ENCODE data around the gene ATP8B1.

ATP8B1 gene

DNA sequence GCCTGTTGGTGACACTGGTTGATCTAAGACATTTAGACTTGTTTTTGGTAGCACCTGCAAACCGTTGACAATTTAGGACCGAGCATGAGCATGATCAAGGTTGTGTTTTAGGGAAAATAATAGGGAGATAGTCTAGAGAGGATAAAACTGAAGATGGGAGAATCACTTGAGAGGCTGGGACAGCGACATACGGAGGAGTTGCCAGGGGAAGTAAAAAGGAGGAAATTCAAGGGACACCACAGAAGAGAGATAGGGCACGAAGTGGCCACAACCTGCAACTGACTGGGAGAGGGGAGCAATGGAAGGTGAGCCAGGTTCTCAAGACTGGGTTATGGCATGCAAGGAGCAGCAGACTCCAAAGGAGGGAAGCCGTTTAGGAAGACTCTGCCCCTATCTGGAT lies 1.4 kb upstream of the ATP8B1 start:
- Histone ChIP-seq H3K4me1 (ENCODE audit: insufficient read depth, low read length) (0 out of 2 replicates have a peak, but pooled peaks cover 5% of the 10 kb centered on the region), H3K27me3 (ENCODE audit: insufficient read depth, low read length) (peaks cover 59% of the 10 kb centered on the region), H3K27ac (ENCODE audit: low read depth, low read length) (no peak overlapping the region), H3K4me3 (ENCODE audit: low read length) (no peak overlapping the region), H3K36me3 (ENCODE audit: insufficient read depth, low read length) (no peaks in the 10 kb centered on the region), H3K9ac (ENCODE audit: low read depth, low read length) (no peak overlapping the region), H3K9me3 (ENCODE audit: insufficient read depth, low read depth, low read length) (no peaks in the 10 kb centered on the region)
- 87% methylated on average over 6 of the region's 6 CpGs for WGBS

DNA sequence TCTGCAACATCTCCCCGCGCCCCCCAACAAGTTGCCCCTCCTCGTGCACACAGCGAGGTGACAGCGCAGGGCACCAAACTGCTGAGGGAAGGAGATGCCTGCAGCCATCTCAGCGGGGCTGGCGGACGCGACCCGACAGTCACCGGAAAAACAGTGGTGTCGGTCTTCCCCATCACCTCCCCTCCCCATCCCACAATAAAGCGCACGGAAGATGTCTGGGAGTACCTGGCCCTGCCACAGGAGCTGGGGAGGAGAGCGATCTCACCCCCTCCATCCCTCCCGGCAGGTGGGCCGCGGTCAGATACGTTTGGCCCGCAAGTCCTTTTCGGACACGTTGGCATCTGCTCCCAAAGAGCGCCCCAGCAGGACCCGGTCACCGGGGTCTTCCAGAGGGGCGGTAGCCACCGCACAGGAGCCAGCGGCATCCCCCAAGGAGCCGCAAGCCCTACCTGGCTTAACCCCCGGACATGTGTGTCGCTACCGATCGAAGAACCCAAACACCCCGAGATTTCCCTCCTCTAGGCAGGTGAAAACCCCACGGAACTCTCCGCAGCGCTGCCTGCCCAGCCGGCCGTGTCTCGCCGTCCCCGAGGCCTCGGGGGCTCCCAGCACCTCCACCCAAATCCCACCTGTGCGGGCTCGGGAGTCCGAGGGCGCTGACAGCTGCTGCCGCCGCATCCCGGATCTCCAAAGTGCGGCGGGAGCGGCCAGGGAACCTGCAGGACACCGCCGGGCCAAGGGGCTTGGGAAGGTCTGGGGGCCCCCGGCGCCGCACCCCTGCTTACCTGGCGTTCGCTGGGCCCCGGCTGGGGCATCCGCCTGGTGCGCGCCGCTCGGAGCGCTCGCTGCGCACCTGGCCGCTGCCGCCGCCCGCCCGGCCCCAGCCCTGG lies 657 bp downstream of the ATP8B1 start:
- H3K4me1 ChIP-seq (ENCODE audit: insufficient read depth, low read length) = 0 out of 2 replicates have a peak, but pooled peaks cover 5% of the 10 kb centered on the region
- H3K9ac ChIP-seq (ENCODE audit: low read depth, low read length) = 0 out of 2 replicates have a peak overlapping the region, but pooled peaks have one; percentile 36
- peaks cover 69% of the 10 kb centered on the region for H3K27me3 ChIP-seq (ENCODE audit: insufficient read depth, low read length)
- no peaks in the 10 kb centered on the region for H3K36me3 ChIP-seq (ENCODE audit: insufficient read depth, low read length)
- peak overlapping the region; percentile 67 for H3K4me3 ChIP-seq (ENCODE audit: low read length)
- under 1% methylated on average over 74 of the region's 74 CpGs for WGBS
- no peak overlapping the region for H3K27ac ChIP-seq (ENCODE audit: low read depth, low read length)
- H3K9me3 ChIP-seq (ENCODE audit: insufficient read depth, low read depth, low read length) = no peaks in the 10 kb centered on the region

DNA sequence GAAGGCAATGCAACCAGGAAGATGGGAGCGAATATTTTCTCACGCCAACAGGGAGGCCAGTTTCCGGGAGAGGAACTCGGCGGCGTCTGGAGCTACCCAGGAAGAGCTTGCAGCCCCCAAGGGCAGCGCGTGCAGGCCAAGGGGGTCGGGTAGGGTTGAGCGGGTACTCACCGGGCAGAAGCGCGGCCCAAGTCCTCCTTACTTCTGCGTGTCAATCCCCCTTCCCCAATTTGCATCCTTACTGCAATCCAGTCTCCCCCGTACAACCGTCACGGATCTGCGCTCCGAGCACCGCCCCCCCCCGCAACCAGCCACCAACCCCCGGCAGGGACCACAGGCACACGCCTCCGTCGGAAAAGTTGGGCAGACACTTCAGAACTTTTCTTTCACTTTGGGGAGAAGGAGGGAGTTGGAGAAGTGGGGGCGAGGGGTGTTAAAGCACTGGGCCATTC lies 1.3 kb downstream of the ATP8B1 start:
- Histone ChIP-seq H3K9me3 (ENCODE audit: insufficient read depth, low read depth, low read length) (no peaks in the 10 kb centered on the region), H3K27me3 (ENCODE audit: insufficient read depth, low read length) (peaks cover 69% of the 10 kb centered on the region), H3K4me3 (ENCODE audit: low read length) (peak overlapping the region; percentile 67), H3K4me1 (ENCODE audit: insufficient read depth, low read length) (0 out of 2 replicates have a peak, but pooled peaks cover 5% of the 10 kb centered on the region), H3K9ac (ENCODE audit: low read depth, low read length) (no peak overlapping the region), H3K27ac (ENCODE audit: low read depth, low read length) (no peak overlapping the region), H3K36me3 (ENCODE audit: insufficient read depth, low read length) (no peaks in the 10 kb centered on the region)
- WGBS = 2% methylated on average over 26 of the region's 26 CpGs

DNA sequence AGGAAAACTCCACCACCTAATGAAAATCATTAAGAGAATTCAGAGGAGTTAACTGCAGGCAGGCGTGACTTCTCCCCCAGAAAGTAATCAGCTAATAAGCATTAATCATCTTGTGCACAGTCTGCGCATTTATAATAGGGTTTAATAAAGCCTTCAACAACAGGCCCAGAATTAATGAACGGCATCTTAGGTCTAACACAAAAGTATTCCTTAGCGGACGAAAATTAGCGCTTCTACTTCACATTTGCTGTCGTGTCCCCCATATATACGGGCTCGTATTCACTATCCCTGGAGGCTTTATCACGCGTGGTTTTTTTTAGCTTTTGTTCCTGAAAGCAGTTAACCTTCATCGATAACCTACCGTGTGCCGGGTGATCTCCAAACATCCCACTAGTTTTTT lies 1.8 kb downstream of the ATP8B1 start:
- Histone ChIP-seq H3K4me1 (ENCODE audit: insufficient read depth, low read length) (0 out of 2 replicates have a peak, but pooled peaks cover 5% of the 10 kb centered on the region), H3K9me3 (ENCODE audit: insufficient read depth, low read depth, low read length) (no peaks in the 10 kb centered on the region), H3K27ac (ENCODE audit: low read depth, low read length) (no peak overlapping the region), H3K9ac (ENCODE audit: low read depth, low read length) (no peak overlapping the region), H3K4me3 (ENCODE audit: low read length) (peak overlapping the region; percentile 67), H3K27me3 (ENCODE audit: insufficient read depth, low read length) (peaks cover 69% of the 10 kb centered on the region), H3K36me3 (ENCODE audit: insufficient read depth, low read length) (no peaks in the 10 kb centered on the region)
- WGBS = 45% methylated on average over 14 of the region's 14 CpGs

DNA sequence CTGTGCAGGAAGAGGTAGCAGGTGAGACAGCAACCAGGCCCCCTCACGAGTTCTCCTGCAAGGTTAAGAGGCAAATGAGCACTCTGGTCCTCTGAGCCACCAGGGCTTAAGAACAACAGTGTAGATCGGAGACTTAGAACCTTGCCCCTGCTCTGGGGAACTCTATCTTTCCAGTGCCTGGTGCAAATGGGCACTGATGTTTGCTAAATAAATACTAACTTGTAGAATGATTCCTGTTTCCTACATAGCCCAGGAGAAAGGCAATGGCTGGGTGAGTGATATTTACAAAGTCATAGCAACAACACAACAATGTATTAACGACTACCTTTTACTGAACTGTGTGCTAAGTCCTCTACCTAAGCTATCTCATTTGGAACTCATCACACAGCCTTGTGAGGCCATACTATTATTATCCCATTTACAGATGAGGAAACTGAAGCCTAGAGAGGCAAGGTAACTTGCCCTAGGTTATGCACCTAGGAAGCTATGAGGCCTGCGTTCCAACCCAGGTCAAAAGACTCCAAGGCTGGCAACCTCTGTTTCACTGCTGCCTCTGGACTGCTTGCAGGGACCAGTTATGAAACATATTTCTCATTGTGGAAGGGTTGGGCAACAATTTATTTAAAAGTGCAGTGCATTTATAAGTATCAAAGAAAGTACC lies 4.3 kb downstream of the ATP8B1 start:
- Histone ChIP-seq H3K9ac (ENCODE audit: low read depth, low read length) (no peak overlapping the region), H3K9me3 (ENCODE audit: insufficient read depth, low read depth, low read length) (no peaks in the 10 kb centered on the region), H3K4me3 (ENCODE audit: low read length) (no peak overlapping the region), H3K4me1 (ENCODE audit: insufficient read depth, low read length) (0 out of 2 replicates have a peak, but pooled peaks cover 5% of the 10 kb centered on the region), H3K27ac (ENCODE audit: low read depth, low read length) (no peak overlapping the region), H3K27me3 (ENCODE audit: insufficient read depth, low read length) (peaks cover 53% of the 10 kb centered on the region), H3K36me3 (ENCODE audit: insufficient read depth, low read length) (no peaks in the 10 kb centered on the region)
- 92% methylated on average over 4 of the region's 4 CpGs for WGBS

DNA sequence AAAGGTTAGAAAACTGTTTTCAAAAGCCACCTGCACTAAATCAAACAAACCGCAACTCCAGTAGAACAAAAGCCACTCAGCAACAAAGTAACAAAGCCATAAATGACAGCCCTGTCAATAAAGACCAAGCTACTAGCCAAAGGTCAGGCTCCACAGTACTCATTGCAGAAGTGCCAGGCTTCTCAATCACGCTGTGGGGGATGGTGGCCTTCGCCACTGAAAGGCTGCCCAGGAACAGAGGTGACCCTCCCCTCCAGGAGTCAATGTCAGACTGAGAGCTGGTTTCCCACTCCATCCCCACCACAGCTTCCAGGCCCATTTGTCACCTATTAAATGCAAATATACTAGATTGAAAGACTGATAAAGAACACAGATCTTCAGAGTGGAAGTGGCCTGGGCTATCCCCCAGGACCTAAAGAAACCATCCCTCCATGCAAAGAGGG lies 5.9 kb downstream of the ATP8B1 start:
- H3K9ac ChIP-seq (ENCODE audit: low read depth, low read length) = no peak overlapping the region
- H3K27me3 ChIP-seq (ENCODE audit: insufficient read depth, low read length) = peaks cover 37% of the 10 kb centered on the region
- peaks cover 5% of the 10 kb centered on the region; the same call in 1 of the 2 replicates for H3K4me1 ChIP-seq (ENCODE audit: insufficient read depth, low read length)
- no peaks in the 10 kb centered on the region for H3K36me3 ChIP-seq (ENCODE audit: insufficient read depth, low read length)
- H3K4me3 ChIP-seq (ENCODE audit: low read length) = no peak overlapping the region
- H3K27ac ChIP-seq (ENCODE audit: low read depth, low read length) = no peak overlapping the region
- 79% methylated on average over 3 of the region's 3 CpGs for WGBS
- no peaks in the 10 kb centered on the region for H3K9me3 ChIP-seq (ENCODE audit: insufficient read depth, low read depth, low read length)

DNA sequence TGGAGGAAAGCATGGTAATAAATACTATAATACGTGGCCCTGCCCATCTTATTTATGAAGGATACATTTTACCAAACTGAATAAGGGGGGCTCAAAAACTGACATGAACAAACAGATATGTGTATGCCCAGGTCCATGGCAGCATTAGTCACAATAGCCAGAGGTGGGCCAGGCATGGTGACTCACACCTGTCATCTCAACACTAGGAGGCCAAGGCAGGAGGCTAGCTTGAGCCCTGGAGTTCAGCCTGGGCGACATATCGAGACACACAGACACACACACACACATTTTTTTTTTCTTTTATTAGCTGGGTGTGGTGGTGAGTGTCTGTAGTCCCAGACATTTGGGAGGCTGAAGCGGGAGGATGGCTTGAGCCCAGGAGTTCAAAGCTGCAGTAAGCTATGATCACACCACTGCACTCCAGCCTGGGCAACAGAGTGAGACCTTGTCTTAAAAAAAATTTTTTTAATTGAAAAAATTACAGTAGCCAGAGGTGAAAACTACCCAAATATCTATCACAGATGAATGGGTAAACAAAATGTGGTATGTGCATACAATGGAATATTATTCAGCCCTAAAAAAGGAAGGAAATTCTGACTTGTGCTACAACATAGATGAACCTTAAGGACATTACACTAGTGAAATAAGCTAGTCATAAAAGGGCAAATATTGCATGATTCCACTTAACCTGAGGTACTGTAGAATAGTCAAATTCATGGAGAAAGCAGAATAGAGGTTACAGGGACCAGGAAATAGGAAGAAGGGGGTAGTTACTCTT lies 8.0 kb downstream of the ATP8B1 start:
- Histone ChIP-seq H3K27me3 (ENCODE audit: insufficient read depth, low read length) (peaks cover 16% of the 10 kb centered on the region), H3K27ac (ENCODE audit: low read depth, low read length) (no peak overlapping the region), H3K9ac (ENCODE audit: low read depth, low read length) (no peak overlapping the region), H3K4me1 (ENCODE audit: insufficient read depth, low read length) (no peaks in the 10 kb centered on the region; the same call in 1 of the 2 replicates), H3K4me3 (ENCODE audit: low read length) (no peak overlapping the region), H3K9me3 (ENCODE audit: insufficient read depth, low read depth, low read length) (no peaks in the 10 kb centered on the region), H3K36me3 (ENCODE audit: insufficient read depth, low read length) (no peaks in the 10 kb centered on the region)
- 96% methylated on average over 2 of the region's 4 CpGs for WGBS

DNA sequence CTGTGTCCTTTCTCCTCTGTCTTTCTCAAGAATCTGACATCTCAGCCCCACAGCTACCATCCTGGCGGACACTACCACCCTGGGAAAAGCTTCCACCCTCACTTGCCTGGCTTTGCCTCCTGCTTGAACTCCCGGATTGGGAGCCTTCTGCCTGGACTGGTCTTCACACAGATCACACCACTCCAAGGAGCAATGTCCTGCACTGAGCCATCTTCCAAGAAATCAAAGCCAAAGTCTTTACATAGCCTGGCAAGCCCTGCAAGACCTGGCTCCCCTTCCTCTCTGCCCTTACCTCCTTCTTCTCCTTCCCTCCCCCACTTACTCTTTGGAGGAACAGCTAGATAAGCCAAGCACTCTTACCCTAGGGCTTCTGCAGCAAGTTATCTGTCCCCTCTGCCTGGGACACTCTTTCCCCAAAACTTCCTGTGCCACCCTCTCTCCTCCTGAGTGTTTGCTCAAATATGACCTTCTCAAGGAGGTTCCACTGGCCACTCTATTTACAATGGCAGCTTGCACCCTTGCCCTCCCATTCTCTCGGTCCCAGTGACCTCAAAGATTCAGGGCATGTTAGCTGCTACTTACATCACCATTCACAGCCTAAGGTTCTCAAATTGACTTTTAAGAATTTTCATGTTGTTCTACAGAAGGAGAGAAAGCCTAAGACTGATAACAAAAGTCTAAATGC lies 9.7 kb downstream of the ATP8B1 start:
- 87% methylated on average over 3 of the region's 3 CpGs for WGBS
- Histone ChIP-seq H3K4me1 (ENCODE audit: insufficient read depth, low read length) (no peaks in the 10 kb centered on the region; the same call in 1 of the 2 replicates), H3K4me3 (ENCODE audit: low read length) (no peak overlapping the region), H3K36me3 (ENCODE audit: insufficient read depth, low read length) (no peaks in the 10 kb centered on the region), H3K27me3 (ENCODE audit: insufficient read depth, low read length) (no peaks in the 10 kb centered on the region), H3K27ac (ENCODE audit: low read depth, low read length) (no peak overlapping the region), H3K9ac (ENCODE audit: low read depth, low read length) (no peak overlapping the region), H3K9me3 (ENCODE audit: insufficient read depth, low read depth, low read length) (no peaks in the 10 kb centered on the region)

DNA sequence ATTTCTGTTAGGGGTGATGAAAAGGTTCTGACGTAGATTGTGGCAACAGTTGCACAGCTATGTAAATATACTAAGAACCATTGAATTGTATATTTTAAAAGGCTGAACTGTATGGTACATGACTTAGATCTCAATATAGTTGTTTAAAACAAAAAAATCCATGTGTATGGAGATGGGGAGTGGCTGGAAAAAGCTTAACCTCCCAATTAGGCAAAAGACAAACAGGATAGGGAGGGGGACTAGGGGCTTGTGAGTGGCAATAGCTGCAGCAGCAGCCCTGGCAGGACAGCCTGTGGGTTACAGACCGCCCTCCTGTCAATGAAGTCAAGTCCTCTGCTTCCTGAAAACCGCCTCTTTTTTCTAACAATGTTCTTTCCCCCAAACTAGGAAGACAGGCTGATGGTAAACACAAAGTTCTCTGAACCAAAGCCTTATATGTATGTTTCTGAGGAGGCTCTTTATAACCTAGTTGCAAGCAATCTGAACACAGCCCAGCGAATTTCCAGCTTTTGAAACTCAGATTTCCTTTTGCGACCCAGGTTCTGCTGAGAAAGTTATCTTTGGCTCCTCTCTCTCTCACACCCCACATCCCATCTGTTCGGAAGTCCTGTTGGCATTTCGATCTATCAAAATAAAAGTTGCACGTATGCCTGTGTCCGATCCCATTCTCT lies 10.3 kb downstream of the ATP8B1 start:
- H3K27ac ChIP-seq (ENCODE audit: low read depth, low read length) = no peak overlapping the region
- no peaks in the 10 kb centered on the region for H3K27me3 ChIP-seq (ENCODE audit: insufficient read depth, low read length)
- no peak overlapping the region for H3K4me3 ChIP-seq (ENCODE audit: low read length)
- H3K9ac ChIP-seq (ENCODE audit: low read depth, low read length) = no peak overlapping the region
- no peaks in the 10 kb centered on the region for H3K9me3 ChIP-seq (ENCODE audit: insufficient read depth, low read depth, low read length)
- H3K4me1 ChIP-seq (ENCODE audit: insufficient read depth, low read length) = no peaks in the 10 kb centered on the region; the same call in 1 of the 2 replicates
- H3K36me3 ChIP-seq (ENCODE audit: insufficient read depth, low read length) = no peaks in the 10 kb centered on the region
- WGBS = 88% methylated on average over 9 of the region's 9 CpGs

DNA sequence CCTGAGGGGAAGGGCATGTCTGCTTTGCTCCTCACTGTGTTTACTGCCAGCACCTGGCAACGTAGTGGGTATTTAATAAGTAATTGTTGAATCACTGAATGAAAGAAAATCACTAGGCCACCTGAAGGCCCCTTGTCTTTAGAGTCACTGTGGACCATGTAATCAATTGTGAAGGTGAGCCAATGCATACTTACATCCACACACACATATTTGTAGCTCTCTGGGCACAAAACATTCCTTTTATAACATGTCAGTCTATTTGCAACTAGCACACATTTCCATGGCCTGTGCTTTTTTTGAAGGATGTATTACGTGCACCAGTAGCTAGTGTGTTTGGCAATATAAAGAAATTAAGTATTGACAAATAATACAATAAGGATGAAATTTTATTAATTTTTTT lies 11.2 kb downstream of the ATP8B1 start:
- Histone ChIP-seq H3K9me3 (ENCODE audit: insufficient read depth, low read depth, low read length) (no peaks in the 10 kb centered on the region), H3K36me3 (ENCODE audit: insufficient read depth, low read length) (no peaks in the 10 kb centered on the region), H3K4me3 (ENCODE audit: low read length) (no peak overlapping the region), H3K4me1 (ENCODE audit: insufficient read depth, low read length) (no peaks in the 10 kb centered on the region; the same call in 1 of the 2 replicates), H3K27ac (ENCODE audit: low read depth, low read length) (no peak overlapping the region), H3K27me3 (ENCODE audit: insufficient read depth, low read length) (no peaks in the 10 kb centered on the region), H3K9ac (ENCODE audit: low read depth, low read length) (no peak overlapping the region)
- 91% methylated on average over 1 of the region's 2 CpGs for WGBS
